ENCODE results near the gene SHANK2. TPM values are rescaled to one million over a fixed set of nuclear protein-coding genes. Genes with fewer than 3 reads are reported as not detected.

The SHANK2 gene
- total RNA-seq, 2 experiments from 2014 or later: not detected

DNA sequence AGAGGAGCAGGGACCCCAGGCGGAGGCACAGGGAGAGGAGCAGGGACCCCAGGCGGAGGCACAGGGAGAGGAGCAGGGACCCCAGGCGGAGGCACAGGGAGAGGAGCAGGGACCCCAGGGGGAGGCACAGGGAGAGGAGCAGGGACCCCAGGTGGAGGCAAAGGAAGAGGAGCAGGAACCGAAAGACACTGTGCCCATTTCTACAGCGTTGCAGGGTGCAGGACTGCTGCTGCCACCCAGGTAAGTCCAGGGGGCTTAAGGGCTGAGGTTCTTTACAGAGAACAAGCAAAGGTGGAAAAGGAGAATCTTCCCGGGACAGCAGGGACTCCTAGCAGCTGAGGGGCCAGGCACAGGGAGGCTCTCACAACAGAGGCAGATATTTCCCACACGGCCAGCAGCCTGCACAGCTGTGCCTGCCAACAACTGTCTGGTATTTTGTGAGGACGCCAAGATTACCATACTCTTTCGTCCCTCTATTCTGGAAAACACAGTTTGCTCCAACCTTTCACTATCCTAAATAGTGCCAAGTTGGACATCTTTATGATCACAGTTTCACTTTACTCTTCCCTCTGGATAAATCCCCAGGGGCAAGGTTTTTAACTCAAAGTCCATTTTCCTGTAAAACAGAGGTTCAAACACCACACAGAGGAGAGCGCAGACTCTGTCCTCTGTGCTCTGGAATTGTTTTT, 39.4 kb downstream of the SHANK2 start:
- POLR2A ChIA-PET: no interaction called here
- H3K9me3 ChIP-seq (ENCODE audit: low read length): peaks cover 4% of the 10 kb centered on the region; the same call in 1 of the 2 replicates
- DNase-seq (ENCODE audit: low spot score): no peak
- H3K4me2 ChIP-seq (ENCODE audit: low read length): no peak overlapping the region
- CTCF ChIA-PET (ENCODE audit: unreplicated experiment): no interaction called here
- intact Hi-C loops (cut with micrococcal nuclease; ENCODE audit: unreplicated experiment): no loop called here
- no TSS peak for BruUV-seq (replicated peaks)
- H4K20me1 ChIP-seq (ENCODE audit: insufficient read depth, low read length): no peaks in the 10 kb centered on the region
- TF ChIP-seq, protein P1, sequence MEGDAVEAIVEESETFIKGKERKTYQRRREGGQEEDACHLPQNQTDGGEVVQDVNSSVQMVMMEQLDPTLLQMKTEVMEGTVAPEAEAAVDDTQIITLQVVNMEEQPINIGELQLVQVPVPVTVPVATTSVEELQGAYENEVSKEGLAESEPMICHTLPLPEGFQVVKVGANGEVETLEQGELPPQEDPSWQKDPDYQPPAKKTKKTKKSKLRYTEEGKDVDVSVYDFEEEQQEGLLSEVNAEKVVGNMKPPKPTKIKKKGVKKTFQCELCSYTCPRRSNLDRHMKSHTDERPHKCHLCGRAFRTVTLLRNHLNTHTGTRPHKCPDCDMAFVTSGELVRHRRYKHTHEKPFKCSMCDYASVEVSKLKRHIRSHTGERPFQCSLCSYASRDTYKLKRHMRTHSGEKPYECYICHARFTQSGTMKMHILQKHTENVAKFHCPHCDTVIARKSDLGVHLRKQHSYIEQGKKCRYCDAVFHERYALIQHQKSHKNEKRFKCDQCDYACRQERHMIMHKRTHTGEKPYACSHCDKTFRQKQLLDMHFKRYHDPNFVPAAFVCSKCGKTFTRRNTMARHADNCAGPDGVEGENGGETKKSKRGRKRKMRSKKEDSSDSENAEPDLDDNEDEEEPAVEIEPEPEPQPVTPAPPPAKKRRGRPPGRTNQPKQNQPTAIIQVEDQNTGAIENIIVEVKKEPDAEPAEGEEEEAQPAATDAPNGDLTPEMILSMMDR (conservative IDR thresholded peaks at IDR 0.05; ENCODE audit: low read length): no peak
- TF ChIP-seq EZH2phosphoT487 (IDR thresholded peaks at IDR 0.05; ENCODE audit: borderline replicate concordance, low read depth, low read length): no peak
- H3K36me3 ChIP-seq (ENCODE audit: insufficient read depth, low read length): no peaks in the 10 kb centered on the region
- H3K4me3 ChIP-seq (ENCODE audit: low read depth, low read length, poor library complexity, severe bottlenecking): no peak overlapping the region
- H3K4me1 ChIP-seq (ENCODE audit: insufficient read depth, low read length, poor library complexity, severe bottlenecking): no peaks in the 10 kb centered on the region
- no peak overlapping the region for H2AFZ ChIP-seq (ENCODE audit: low read length)
- H3K79me2 ChIP-seq (ENCODE audit: insufficient read depth, low read depth, low read length): no peaks in the 10 kb centered on the region
- no peak overlapping the region for H3K27ac ChIP-seq (ENCODE audit: low read depth, low read length, poor library complexity, severe bottlenecking)
- no peaks in the 10 kb centered on the region for H3K9me2 ChIP-seq (ENCODE audit: insufficient read depth, low read length)

DNA sequence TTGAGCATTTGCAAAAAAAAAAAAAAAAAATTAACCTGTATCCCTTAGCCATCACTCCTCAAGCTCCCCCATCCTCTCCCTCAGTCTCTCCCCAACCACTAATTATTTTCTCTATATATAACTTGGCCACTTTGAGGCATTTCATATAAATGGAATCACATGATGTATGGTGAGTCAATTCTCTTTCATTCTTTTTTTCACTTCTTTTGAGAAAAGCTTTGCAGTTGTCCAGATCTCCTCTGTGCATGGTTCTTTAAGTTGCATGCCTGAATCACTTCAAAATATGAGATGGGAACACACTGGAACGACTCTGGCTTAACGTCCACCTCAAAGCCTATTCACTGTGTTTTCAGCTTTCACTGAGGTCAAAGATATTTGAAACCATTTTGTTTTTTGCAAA, 40.7 kb downstream of the SHANK2 start:
- Histone ChIP-seq H4K20me1 (ENCODE audit: insufficient read depth, low read length) (no peaks in the 10 kb centered on the region), H3K4me2 (ENCODE audit: low read length) (no peak overlapping the region), H2AFZ (ENCODE audit: low read length) (no peak overlapping the region), H3K4me3 (ENCODE audit: low read depth, low read length, poor library complexity, severe bottlenecking) (no peak overlapping the region), H3K27ac (ENCODE audit: low read depth, low read length, poor library complexity, severe bottlenecking) (no peak overlapping the region), H3K9me2 (ENCODE audit: insufficient read depth, low read length) (no peaks in the 10 kb centered on the region), H3K4me1 (ENCODE audit: insufficient read depth, low read length, poor library complexity, severe bottlenecking) (no peaks in the 10 kb centered on the region), H3K36me3 (ENCODE audit: insufficient read depth, low read length) (no peaks in the 10 kb centered on the region), H3K9me3 (ENCODE audit: low read length) (peaks cover 4% of the 10 kb centered on the region; the same call in 1 of the 2 replicates), H3K79me2 (ENCODE audit: insufficient read depth, low read depth, low read length) (no peaks in the 10 kb centered on the region)
- no TSS peak for BruUV-seq (replicated peaks)
- TF ChIP-seq, protein P1 (conservative IDR thresholded peaks at IDR 0.05; ENCODE audit: low read length): no peak
- no peak for TF ChIP-seq EZH2phosphoT487 (IDR thresholded peaks at IDR 0.05; ENCODE audit: borderline replicate concordance, low read depth, low read length)
- intact Hi-C loops (cut with micrococcal nuclease; ENCODE audit: unreplicated experiment): no loop called here
- ChIA-PET CTCF (ENCODE audit: unreplicated experiment) (no interaction called here), POLR2A (no interaction called here)
- no peak for DNase-seq (ENCODE audit: low spot score)

DNA sequence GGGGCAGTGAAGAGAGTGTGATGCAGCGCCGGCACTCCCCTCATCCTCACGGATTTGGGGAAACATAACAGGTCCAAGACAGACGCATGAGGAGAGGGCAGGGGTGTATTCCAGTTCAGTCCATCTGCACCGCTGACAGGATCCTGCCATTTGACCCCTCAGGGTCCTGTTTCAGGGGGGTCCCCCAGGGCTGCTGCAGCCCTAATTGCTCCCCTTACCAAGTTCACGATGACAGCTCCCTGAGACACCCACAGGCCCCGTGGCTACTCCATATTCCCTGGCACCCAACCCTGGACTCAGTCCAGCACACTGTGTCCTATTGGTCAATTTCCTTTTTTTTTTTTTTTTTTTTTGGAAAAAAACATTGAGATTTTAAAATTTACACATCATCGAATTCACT, 41.5 kb downstream of the SHANK2 start:
- ChIA-PET CTCF (ENCODE audit: unreplicated experiment) (interaction anchor here (0.6 kb wide), 1 partner anchor 163 kb away, joined by 3 read pairs; no protein-coding TSS in a partner anchor), POLR2A (interaction anchor here (0.7 kb wide), 1 partner anchor 17 kb away, joined by 4 read pairs; no protein-coding TSS in a partner anchor)
- no peaks in the 10 kb centered on the region for H3K4me1 ChIP-seq (ENCODE audit: insufficient read depth, low read length, poor library complexity, severe bottlenecking)
- no peaks in the 10 kb centered on the region for H4K20me1 ChIP-seq (ENCODE audit: insufficient read depth, low read length)
- intact Hi-C loops (cut with micrococcal nuclease; ENCODE audit: unreplicated experiment): no loop called here
- H2AFZ ChIP-seq (ENCODE audit: low read length): no peak overlapping the region
- no peak overlapping the region for H3K4me3 ChIP-seq (ENCODE audit: low read depth, low read length, poor library complexity, severe bottlenecking)
- TF ChIP-seq, protein P1 (conservative IDR thresholded peaks at IDR 0.05; ENCODE audit: low read length): no peak
- TF ChIP-seq EZH2phosphoT487 (IDR thresholded peaks at IDR 0.05; ENCODE audit: borderline replicate concordance, low read depth, low read length): no peak
- H3K79me2 ChIP-seq (ENCODE audit: insufficient read depth, low read depth, low read length): no peaks in the 10 kb centered on the region
- peaks cover 4% of the 10 kb centered on the region; the same call in 1 of the 2 replicates for H3K9me3 ChIP-seq (ENCODE audit: low read length)
- no peak for DNase-seq (ENCODE audit: low spot score)
- no peaks in the 10 kb centered on the region for H3K36me3 ChIP-seq (ENCODE audit: insufficient read depth, low read length)
- H3K9me2 ChIP-seq (ENCODE audit: insufficient read depth, low read length): no peaks in the 10 kb centered on the region
- H3K27ac ChIP-seq (ENCODE audit: low read depth, low read length, poor library complexity, severe bottlenecking): no peak overlapping the region
- no TSS peak for BruUV-seq (replicated peaks)
- H3K4me2 ChIP-seq (ENCODE audit: low read length): no peak overlapping the region

Data from OCI-LY7 (cell line).